ENCODE data around the gene MTMR10.

- no peak for TF ChIP-seq CTCF (IDR thresholded peaks at IDR 0.05; ENCODE audit: insufficient read depth, low read length)
- no peak for TF ChIP-seq POLR2AphosphoS5 (IDR thresholded peaks at IDR 0.05; ENCODE audit: low read depth)
Measured at GRCh38 chr15:30921106-30921505, 70.3 kb downstream of the MTMR10 start.

Measured in HL-60 (cell line).